Left ventricle myocardium superior (tissue), 1 donor: ENCODE data around the gene ZMYND11. TPM values are rescaled to one million over a fixed set of nuclear protein-coding genes. Genes with fewer than 3 reads are reported as not detected.
"Not testable (repeated sequence)": the region's sequence is repeated elsewhere in the genome, so short reads cannot be mapped to it uniquely, and the experiment has no call there.

ENCODE experiments used
- ATAC-seq: fragments of 200-7000 bp; cut with Tn5 transposase; one replicate; pipeline ENCODE4 v1.9.1; 2020; ENCODE audit warnings: mild to moderate bottlenecking, moderate library complexity
- DNase-seq: peaks from one replicate; pipeline ENCODE4 v3.0.0-alpha.2; 2020
- intact Hi-C: fragments of 100-400 bp; cut with micrococcal nuclease; formaldehyde crosslinking; loops from one replicate; pipeline ENCODE4 v1.11.0; 2022
- total RNA-seq: library from RNA; stranded (reverse); fragmentation: NEBNext Ultra II Directional; extraction: Animal tissue kit (Norgen Biotek cat#: 25700); gene quantifications from one replicate; pipeline ENCODE4 v1.2.1, GENCODE V29; 2021
- donor health status: DM: no; HTN: yes; CAD: no; lungs with severe emphysema.

The ZMYND11 gene
- total RNA-seq, 1 donor from 2014 or later, result 80.7 TPM

GRCh38 chr10:299512-299911 is 164.3 kb downstream of the ZMYND11 start:
- no peak for ATAC-seq
- DNase-seq, result no peak
- intact Hi-C loops, result no loop called here

DNA sequence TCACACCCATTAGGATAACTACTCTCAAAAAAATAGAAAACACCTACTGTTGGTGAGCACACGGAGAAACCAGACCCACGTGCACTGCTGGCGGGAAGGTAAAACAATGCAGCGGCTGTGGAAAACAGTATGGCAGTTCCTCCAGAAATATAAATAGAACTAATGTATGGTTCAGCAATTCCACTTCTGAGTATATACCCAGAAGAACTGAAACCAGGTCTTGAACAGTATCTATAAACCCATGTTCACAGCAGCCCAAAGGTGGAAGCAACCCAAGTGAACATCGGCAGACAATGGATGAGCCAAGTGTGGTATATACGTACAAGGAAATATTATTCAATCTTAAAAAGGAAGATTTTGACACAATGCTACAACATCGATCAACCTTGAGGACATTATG is 164.7 kb downstream of the ZMYND11 start:
- intact Hi-C loops, result no loop called here
- no peak for DNase-seq
- ATAC-seq, result no peak

DNA sequence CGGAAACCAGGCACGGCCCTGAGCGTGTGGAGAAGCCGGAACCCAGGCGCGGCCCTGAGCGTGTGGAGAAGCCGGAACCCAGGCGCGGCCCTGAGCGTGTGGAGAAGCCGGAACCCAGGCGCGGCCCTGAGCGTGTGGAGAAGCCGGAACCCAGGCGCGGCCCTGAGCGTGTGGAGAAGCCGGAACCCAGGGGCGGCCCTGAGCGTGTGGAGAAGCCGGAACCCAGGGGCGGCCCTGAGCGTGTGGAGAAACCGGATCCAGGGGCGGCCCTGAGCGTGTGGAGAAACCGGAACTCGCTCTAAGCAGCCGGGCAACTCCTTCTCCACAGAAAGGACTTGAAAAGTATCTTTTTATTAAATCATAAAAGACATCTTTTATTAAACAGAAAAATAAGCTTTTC is 165.3 kb downstream of the ZMYND11 start:
- ATAC-seq, intact Hi-C loops, DNase-seq: not testable (repeated sequence)

GRCh38 chr10:301536-301935 is 166.3 kb downstream of the ZMYND11 start:
- no peak for ATAC-seq
- no peak for DNase-seq

More at GRCh38 chr10:301536-301935, 166.3 kb downstream of the ZMYND11 start:
- intact Hi-C loops, result no loop called here

Other genes starting within 250 kb of the ZMYND11 start
- gene TUBB8, start 86.2 kb upstream of the ZMYND11 start, total RNA-seq, result not detected